Raji (cell line): Measurements from ENCODE around the gene BIRC6.

Source experiments
- POLR2A ChIP-seq: IDR thresholded peaks from 2 replicates; pipeline ENCODE4 v1.6.1; 2011; ENCODE audit warnings: low read depth, low read length, control low read depth; ENCODE audit not compliant: insufficient read depth

Gene BIRC6

GRCh38 chr2:32356681-32357317 is at the start of gene BIRC6:
BIRC6 (plus strand) TSS chr2:32357023; CDS start chr2:32357162, 139 bp downstream.
- TF ChIP-seq POLR2A = peak; percentile 86

DNA sequence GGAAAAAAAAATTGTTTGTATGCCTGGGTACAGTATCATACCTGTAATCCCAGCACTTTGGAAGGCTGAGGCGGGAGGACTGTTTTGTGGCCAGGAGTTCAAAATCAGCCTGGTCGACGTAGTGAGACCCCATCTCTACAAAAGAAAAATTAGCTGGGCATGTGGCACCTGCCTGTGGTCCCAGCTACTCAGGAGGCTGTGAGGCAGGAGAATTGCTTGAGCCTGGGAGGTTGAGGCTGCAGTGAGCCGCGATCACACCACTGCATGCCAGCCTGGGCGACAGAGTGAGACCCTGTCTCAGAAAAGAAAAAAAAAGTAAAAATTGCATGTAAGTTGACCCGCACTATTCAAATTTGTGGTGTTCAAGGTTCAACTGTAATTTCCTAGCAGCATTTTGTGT is 46.2 kb upstream of the BIRC6 start:
- no peak for TF ChIP-seq POLR2A

DNA sequence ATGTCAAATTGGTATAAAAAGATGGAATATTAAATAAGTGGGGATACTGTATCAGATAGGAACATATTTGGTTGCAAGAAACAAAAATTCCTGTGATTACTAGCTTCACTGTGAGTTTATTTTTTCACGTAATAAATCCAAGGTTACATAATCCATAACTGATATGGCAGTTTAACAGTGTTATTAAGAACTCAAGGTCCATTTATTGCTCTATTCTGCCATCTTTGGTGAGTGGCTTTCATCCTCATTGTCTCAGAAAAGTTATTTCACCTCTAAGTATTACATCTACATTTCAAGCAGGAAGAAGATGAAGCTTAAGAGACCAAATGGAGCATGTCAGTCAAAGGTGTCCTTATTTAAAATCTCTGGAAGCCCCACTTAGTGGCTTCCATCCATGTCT is 41.9 kb upstream of the BIRC6 start:
- no peak for TF ChIP-seq POLR2A

- no peak for TF ChIP-seq POLR2A
These were observed 26.7 kb upstream of the BIRC6 start for GRCh38 chr2:32330136-32330535.

GRCh38 chr2:32342801-32343200 is 14.0 kb upstream of the BIRC6 start:
- TF ChIP-seq POLR2A = no peak

GRCh38 chr2:32355976-32356680 is 695 bp upstream of the BIRC6 start:
- TF ChIP-seq POLR2A = no peak

DNA sequence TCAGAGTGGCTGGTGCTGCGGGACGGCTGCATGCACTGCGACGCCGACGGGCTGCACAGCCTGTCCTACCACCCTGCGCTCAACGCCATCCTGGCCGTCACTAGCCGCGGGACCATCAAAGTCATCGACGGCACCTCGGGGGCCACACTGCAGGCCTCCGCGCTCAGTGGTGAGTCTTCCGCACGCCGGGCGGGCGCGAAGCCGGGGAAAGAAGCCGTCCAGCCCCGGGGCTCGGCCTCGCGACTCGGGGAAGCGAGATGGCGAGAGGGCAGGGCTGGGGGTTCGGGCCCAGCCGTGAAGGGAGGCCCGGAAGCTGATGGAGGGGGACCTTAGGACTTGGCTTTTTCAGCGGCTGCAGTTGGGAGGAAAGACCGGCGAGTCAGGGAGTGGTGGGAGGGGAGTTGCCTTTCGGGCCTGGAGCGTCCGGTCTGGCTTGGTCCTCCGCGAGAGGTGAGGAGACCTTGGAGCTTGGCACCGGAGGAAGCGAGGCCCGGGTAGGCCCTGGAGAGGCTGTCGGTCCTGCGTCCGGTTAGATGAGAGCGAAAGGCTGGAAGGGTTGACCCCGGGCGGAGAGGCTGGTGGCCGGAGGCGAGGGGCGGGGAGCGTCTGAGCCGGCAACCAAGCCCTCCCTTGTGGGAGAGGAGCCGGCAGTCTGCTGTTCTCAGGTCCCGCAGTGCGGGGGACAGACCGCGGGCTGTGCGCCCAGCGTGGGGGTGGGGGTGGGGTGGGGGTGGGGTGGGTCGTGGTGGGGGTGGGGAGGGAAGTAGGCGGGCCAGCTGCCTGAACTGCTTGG is 691 bp downstream of the BIRC6 start:
- no peak for TF ChIP-seq POLR2A

DNA sequence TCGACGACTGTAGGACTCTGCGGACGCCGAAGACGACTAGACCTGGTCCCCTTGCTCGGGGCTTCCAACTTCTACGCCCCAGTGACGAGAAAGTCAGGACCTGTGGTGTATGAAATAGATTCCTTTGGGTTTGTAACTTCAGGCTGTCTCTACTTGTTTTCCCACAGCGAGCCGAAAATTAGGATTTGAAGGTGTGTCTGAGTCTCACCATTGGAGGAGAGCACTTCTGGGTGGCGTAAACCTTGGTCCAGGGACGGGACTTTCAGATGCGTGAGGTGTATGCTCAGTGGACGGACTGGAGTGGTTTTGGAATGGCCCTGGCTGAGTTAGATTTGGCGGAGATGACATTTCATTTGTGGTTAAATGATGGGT is 1.3 kb downstream of the BIRC6 start:
- TF ChIP-seq POLR2A = no peak

- no peak for TF ChIP-seq POLR2A
These were observed 3.6 kb downstream of the BIRC6 start for GRCh38 chr2:32360416-32360815.

- no peak for TF ChIP-seq POLR2A
These were observed 6.8 kb downstream of the BIRC6 start for GRCh38 chr2:32363597-32363996.

- TF ChIP-seq POLR2A = no peak
These were observed 9.8 kb downstream of the BIRC6 start for GRCh38 chr2:32366595-32366994.

DNA sequence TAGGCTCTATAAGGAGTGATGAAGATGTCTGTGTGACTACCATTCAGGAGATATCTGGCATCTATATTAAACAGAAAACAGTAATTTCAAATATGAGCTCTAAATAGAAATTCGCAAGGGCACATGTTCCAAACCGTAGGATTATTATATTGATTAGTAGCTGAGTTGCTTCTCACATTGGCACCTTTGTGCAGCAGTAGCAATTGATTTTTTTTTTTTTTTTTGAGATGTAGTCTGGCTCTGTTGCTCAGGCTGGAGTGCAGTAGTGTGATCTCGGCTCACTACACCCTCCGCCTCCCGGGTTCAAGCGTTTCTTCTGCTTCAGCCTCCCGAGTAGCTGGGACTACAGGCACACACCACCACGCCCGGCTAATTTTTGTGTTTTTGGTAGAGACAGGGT is 12.4 kb downstream of the BIRC6 start:
- no peak for TF ChIP-seq POLR2A

GRCh38 chr2:32372519-32373182 is 15.8 kb downstream of the BIRC6 start:
- TF ChIP-seq POLR2A = no peak

DNA sequence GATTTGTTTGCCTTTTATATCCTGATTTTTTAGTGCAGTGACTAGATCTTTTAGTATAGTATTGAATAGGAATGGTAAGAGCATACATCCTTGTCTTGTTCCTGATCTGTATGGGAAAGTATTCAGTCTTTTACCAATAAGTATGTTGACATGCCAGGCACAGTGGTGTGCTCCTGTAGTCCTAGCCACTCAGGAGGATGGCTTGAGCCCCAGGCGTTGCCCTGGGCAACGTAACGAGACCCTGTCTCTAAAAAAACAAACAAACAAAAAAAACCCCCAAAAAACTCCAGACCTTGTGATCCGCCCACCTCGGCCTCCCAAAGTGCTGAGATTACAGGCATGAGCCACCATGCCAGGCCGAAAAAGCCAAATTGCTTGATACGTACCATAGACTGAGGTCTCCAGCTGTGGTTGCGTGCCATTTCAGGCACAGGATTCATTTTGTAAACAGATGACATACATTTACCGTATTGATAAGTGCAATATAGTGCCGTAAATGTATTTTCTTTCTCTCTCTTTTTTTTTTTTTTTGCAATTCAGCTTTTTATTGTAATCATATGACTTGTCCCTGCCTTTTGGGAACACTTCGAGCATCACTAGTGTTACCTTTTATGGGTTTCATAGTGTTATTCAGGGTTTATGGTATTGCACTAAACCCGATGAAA is 18.5 kb downstream of the BIRC6 start:
- no peak for TF ChIP-seq POLR2A

DNA sequence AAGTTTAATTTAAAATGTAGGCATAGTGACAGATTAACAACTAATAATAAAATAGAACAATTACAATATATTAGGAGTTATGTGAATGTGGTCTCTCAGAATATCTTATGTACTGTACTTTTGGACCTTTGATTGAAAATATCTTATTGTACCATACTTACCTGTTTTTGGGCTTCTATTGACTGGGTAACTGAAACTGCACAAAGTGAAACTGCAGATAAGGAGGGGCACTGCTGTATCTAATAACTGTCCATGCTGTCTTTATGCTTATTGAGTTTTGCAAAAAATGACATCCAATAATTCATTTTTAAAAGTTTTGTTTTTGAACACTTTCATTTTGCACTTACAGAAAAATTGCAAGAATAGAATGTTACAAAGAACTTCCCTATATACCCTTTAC is 19.9 kb downstream of the BIRC6 start:
- no peak for TF ChIP-seq POLR2A
